Forelimb muscle (tissue), 1 donor: ENCODE data around the gene ARSB. TPM values are rescaled to one million over a fixed set of nuclear protein-coding genes. Genes with fewer than 3 reads are reported as not detected.

Experiments
- DNase-seq: peaks from one replicate; pipeline ENCODE4 v3.0.0-alpha.2; 2013; ENCODE audit warnings: low read depth
- polyA plus RNA-seq: library from polyadenylated mRNA; unstranded; fragments of 120-200 nt; gene quantifications from one replicate; pipeline ENCODE4 v1.2.1, GENCODE V29; 2013; ENCODE audit not compliant: insufficient read length

The ARSB gene
- 18.4 TPM for polyA plus RNA-seq

- no peak for DNase-seq
Measured at GRCh38 chr5:78985116-78985724, at the start of gene ARSB. ARSB (minus strand) TSS chr5:78985310; CDS start chr5:78985248, 62 bp downstream.

DNA sequence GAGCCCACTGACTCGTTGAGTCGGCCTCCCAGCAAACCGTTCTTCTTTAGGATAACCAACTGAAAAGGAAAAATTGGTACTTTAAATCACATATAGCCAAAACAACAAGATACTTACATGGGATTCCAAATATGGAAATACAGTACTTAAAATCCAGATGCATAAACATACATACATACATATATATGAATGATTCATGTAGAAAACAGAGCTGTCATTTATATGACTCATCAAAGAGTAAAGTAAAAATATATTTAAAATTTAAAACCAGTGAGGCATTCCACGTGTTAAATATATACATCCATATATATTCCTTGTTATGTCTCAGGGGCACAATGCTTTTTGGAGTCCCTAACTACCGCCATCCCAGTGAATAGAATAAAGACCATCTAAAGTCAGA is 47.7 kb upstream of the ARSB start:
- no peak for DNase-seq

DNA sequence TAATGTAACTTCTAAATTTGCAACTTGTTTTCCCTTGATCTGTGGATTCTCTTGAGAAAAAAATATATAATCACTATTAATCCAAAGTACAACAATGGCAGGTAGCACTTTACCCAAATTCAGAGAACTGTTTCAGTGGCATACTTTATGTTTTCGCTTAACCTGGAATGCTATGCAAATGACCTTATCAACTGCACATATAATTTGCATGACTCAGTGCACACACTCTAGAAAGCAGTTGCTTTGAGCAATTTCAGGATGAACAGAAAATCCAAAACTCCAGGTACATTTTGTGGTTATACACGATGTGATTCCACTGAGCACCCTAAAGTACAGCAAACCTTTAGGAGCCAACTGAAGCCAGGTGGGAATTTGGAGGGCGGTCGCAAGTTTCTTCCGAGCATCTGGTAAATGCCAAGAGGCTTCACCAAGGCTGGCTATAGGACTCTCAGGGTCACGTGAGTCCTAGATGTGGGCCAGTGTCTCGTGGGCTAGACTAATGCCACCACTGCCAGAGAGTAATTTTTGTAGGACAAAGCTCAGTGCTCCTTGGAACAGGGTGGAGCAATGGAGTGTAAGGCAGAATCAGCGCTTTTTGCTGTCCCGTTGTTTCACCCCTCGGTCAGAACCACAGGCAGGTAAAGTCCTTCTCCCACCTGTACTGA is 47.1 kb upstream of the ARSB start:
- no peak for DNase-seq

DNA sequence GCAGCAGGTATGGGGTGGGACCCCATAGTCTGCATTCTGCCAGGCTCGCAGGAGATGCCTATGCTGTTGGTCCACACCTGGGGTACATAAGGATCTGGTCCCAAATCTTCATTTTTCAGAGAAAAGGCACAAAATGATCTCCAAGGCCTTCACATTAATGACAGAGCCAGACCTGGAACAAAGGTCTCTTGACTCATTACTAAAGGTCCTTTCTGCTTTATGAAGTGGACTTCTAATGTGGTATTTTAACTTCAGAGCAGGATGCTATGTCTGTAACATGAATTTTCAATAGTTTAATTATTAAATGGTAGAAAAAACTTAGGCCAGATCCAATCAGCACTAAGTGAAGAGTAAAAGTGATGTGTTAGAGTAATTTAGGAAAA is 46.4 kb upstream of the ARSB start:
- no peak for DNase-seq

DNA sequence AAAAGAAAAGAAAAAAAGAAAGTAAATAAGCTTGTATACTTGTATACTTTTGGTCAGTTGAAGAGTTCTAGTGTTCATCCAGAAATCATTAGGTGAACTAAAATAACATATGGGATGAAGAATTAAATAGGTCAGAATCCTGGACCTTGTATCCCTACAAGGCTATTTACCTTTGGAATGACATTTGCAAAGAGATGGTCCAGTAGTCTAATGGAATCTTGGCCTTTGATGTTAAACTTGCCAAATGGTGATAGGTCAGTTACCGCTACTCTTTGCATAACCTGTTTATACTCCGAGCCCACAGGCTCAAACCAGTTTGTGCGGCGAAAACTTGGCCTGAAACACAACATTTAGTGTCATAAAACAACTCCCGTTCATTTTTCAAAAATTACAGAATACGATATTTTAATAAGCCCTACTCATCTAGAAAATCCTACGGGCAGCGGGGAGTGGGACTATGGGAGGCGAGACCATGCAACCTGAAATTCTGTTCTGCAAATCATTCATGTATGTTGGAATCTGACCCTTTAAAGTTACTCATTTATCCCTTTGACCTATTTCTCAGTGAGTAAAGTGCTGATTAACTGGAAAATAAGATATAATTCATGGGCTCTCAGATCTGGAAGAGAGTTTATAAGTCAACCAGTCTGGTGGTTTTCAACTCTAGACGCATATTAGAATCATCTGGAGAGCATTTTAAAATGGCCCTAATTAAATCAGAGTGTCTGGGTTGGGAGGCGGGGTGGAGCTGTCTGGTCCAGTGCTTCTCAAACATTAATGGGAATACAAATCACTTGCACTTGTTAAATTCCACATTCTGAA is 45.8 kb upstream of the ARSB start:
- DNase-seq, result no peak

DNA sequence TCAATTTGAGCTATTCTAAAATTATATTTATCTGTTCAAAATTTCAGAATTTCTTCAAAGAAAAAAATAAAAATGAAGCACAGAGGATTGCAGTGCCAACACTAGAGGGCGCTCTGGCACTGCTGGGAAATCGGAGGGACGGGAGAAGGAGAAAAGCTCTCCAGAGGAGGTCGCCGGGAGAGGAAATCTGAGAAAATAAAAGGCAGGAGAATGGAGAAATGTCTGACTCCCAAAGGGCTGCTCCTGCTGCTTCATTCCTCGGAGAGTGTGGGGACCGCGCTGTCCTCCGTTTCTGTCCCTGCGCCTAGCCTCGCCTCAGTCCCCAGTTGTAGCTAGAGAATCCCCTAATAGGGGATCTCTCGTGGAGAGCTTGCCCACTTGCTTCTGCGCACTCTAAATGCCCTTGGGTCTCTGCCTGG is 40.0 kb upstream of the ARSB start:
- DNase-seq, result peak; percentile 45

DNA sequence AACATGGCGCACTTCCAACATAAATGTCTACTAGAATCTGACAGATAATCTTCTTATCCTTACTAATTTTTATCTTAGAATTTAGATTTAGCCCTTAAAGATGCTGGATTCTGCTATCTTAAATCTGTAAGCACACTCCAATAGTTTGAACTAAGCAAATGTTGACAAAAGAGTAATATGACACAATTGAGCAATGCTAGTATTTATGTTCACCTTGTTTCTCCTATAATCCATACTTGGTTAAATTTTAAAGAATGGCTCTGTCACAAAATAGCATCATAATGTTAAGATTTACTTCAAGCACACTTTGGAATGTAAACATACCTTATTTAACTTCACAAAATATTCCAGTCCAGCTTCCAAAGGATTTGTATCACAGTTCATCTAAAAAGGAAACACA is 38.8 kb upstream of the ARSB start:
- no peak for DNase-seq

GRCh38 chr5:79023348-79023747 is 38.2 kb upstream of the ARSB start:
- DNase-seq, result no peak

- no peak for DNase-seq
Measured at GRCh38 chr5:79022771-79023170, 37.7 kb upstream of the ARSB start.

DNA sequence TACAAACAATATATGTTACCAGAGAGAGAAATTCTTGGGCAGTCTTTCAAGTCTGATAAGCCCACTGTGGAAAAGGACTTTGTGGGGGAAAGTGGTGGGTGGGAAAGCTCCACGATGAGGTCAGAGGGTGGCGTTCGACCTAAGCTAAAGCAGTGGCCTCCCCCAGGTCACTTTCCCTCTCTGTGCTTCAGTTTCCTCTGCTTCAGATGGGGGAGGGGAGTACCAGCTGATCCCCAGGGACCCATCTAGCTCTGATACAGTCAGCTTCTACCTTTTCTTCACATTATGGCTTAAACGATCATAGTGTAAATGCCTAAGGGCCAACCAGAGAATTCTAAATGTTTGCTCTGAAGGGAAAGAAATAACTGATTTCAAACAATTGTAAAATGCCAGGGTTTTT is 36.6 kb upstream of the ARSB start:
- DNase-seq, result no peak

DNA sequence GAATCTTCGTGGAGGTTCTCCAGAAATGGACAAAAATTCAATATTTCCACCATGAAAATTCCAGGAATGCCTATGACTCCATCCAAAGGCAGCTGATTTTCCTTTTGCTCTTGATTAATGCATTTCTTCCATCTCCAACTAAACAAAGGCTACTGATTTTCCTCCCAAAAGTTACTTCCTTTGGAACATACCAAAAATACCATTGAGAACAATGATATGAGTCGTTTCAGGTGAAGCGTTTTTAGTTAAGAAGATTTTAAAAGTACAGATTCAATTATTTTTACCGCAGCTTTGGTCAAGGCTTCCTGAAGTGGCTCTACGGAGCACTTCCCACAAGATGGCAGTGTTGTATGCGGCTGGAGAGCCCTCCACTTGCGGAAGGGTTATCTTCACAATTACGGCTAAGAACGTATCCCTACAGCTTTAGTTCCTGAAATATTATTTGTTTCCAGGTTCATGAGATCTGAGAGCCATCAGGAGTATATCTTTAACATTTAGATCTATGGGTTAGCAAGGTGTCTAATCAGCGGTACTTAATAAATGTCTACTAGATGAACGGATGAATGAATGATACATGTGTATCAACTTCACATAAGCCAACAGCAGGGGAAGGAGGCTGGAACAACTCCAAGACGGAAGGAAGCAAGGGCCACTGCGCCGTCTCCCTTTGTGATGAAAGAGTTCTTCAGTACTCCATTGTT is 35.9 kb upstream of the ARSB start:
- DNase-seq, result peak; percentile 28

GRCh38 chr5:79014631-79015030 is 29.5 kb upstream of the ARSB start:
- DNase-seq, result no peak

- DNase-seq, result no peak
Measured at GRCh38 chr5:79011869-79012268, 26.8 kb upstream of the ARSB start.

- DNase-seq, result no peak
Measured at GRCh38 chr5:79011219-79011836, 26.2 kb upstream of the ARSB start.

GRCh38 chr5:79008362-79008761 is 23.3 kb upstream of the ARSB start:
- no peak for DNase-seq

DNA sequence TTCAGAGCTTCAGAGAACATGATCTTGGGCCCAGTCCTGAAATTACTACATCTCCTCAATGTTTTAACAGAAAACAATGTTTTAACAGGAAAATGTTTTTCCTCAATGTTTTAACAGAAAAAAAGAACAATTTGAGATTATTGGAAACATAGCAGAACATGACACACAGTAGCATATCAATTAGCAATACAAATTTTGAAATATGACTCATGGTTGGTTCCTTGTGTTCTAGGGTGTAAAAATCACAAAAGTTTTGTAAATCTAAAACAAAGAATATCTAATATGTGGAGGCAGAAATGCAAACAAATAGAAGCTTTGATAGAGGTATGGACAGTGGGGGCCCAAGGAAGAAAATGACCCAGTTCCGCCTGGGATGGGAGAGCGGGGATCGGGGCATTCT is 22.8 kb upstream of the ARSB start:
- DNase-seq, result no peak

DNA sequence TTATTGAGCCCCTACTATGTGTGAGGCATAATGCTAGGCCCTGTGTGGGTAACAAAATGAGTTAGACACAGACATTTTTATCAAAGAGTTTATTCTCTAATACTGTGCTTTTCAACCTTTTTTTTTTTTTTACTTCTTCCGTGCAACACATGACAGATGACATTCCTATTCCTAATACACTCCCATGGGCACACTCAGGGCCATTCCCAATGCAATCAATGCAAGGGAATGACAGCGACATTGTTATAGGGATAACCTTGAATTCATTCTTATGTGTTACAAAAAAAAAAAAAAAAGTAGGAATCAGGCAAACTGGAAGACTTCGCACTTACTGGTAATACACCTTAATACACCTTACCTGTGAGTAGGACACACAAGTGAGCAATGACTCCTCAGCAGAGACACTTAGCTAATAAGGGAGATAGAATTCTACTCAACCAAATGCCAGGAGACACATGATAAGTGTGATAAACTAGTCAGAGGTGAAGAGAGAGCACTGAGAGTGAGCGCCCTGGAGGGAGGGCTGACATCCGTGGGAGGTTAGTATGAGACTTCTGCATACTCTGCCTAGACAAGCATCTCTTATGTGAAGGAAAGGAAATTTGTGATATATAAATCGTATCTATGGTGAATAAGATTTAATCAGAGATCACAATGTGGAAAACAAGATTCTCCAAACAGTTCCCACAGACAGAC is 21.0 kb upstream of the ARSB start:
- no peak for DNase-seq

- no peak for DNase-seq
Measured at GRCh38 chr5:79005151-79005550, 20.0 kb upstream of the ARSB start.

- DNase-seq, result no peak
Measured at GRCh38 chr5:79002374-79002773, 17.3 kb upstream of the ARSB start.

- no peak for DNase-seq
Measured at GRCh38 chr5:79001471-79001870, 16.4 kb upstream of the ARSB start.

GRCh38 chr5:78997090-78997489 is 12.0 kb upstream of the ARSB start:
- no peak for DNase-seq
